ENCODE measurements around the gene SPSB3. TPM values are rescaled to one million over a fixed set of nuclear protein-coding genes. Genes with fewer than 3 reads are reported as not detected.
A peak's percentile ranks its signal among the peaks of the same experiment; 100 is the strongest.

Gene SPSB3
- total and polyA plus RNA-seq, 2 of the 13 experiments (the other 11 are each of a cell fraction or from before 2014, with no cell fraction given): 13.2 to 21.9 TPM

GRCh38 chr16:1788708-1789100 lies 6.3 kb upstream of the SPSB3 start:
- Histone ChIP-seq H3K4me1 (ENCODE audit: insufficient read depth, low read length) (peaks cover 16% of the 10 kb centered on the region), H3K4me2 (ENCODE audit: low read depth, low read length) (no peak overlapping the region), H3K36me3 (replicated peaks in 1 of 2; ENCODE audit: control insufficient read depth in 1 of 2, insufficient read depth in 2 of 2, low read length in 2 of 2) (peaks cover 4 to 7% of the 10 kb centered on the region in 2 experiments; a peak in 3 of 5 replicates), H4K20me1 (ENCODE audit: insufficient read depth, low read length) (peaks cover 4% of the 10 kb centered on the region; the same call in 1 of the 2 replicates), H3K4me3 (replicated peaks in 1 of 3; ENCODE audit: insufficient read depth in 1 of 3, low read depth in 2 of 3, low read length in 3 of 3) (no peak overlapping the region), H3K79me2 (ENCODE audit: insufficient read depth, low read length) (peaks cover 21% of the 10 kb centered on the region), H3K9ac (ENCODE audit: insufficient read depth, low read depth, low read length) (no peak overlapping the region), H2AFZ (ENCODE audit: low read length) (no peak overlapping the region), H3K27me3 (ENCODE audit: control insufficient read depth in 1 of 2, insufficient read depth in 2 of 2, low read length in 2 of 2) (no peaks in the 10 kb centered on the region), H3K27ac (ENCODE audit: extremely low read length, insufficient read depth, low read length) (no peak overlapping the region), H3K9me3 (ENCODE audit: low read length) (no peaks in the 10 kb centered on the region)
- ChIA-PET CTCF (ENCODE audit: low intra/inter-chr PET ratio, low total read pairs) (no interaction called here), POLR2A (no interaction called here)
- BruUV-seq (replicated peaks): no TSS peak
- FAIRE-seq: no peak
- in situ Hi-C loops (cut with HindIII; ENCODE audit: extremely low pct_ligation_motif_present, low pct_unique_long_range_greater_than_20kb) (no loop called here), intact Hi-C loops (cut with micrococcal nuclease; ENCODE audit: unreplicated experiment) (no loop called here)
- ATAC-seq: no peak
- TF ChIP-seq RBFOX2 (IDR thresholded peaks at IDR 0.05; ENCODE audit: low read depth, low read length): 0 out of 2 replicates have a peak, but pooled peaks have one; percentile 24
- no peak for TF ChIP-seq TRIM22 (IDR thresholded peaks at IDR 0.05)
- 91% methylated on average over 14 of the region's 19 CpGs for WGBS (ENCODE audit: low lambda C conversion rate)
- DNase-seq (ENCODE audit: low spot score): no peak

GRCh38 chr16:1788095-1788707 lies 5.8 kb upstream of the SPSB3 start:
- peaks cover 4 to 7% of the 10 kb centered on the region in 2 experiments; a peak in 3 of 5 replicates for H3K36me3 ChIP-seq (replicated peaks in 1 of 2; ENCODE audit: control insufficient read depth in 1 of 2, insufficient read depth in 2 of 2, low read length in 2 of 2)
- BruUV-seq (replicated peaks): no TSS peak

More at GRCh38 chr16:1788095-1788707, 5.8 kb upstream of the SPSB3 start:
- WGBS (ENCODE audit: low lambda C conversion rate): 96% methylated on average over 14 of the region's 38 CpGs
- Histone ChIP-seq H3K9me3 (ENCODE audit: low read length) (no peaks in the 10 kb centered on the region), H3K9ac (ENCODE audit: insufficient read depth, low read depth, low read length) (no peak overlapping the region), H3K27me3 (ENCODE audit: control insufficient read depth in 1 of 2, insufficient read depth in 2 of 2, low read length in 2 of 2) (peaks cover 0 to 2% of the 10 kb centered on the region in 2 experiments; a peak in 1 of 5 replicates), H2AFZ (ENCODE audit: low read length) (no peak overlapping the region), H3K79me2 (ENCODE audit: insufficient read depth, low read length) (peaks cover 25% of the 10 kb centered on the region), H3K4me2 (ENCODE audit: low read depth, low read length) (no peak overlapping the region), H3K4me1 (ENCODE audit: insufficient read depth, low read length) (peaks cover 11% of the 10 kb centered on the region), H3K27ac (ENCODE audit: extremely low read length, insufficient read depth, low read length) (no peak overlapping the region), H3K4me3 (replicated peaks in 1 of 3; ENCODE audit: insufficient read depth in 1 of 3, low read depth in 2 of 3, low read length in 3 of 3) (no peak overlapping the region), H4K20me1 (ENCODE audit: insufficient read depth, low read length) (peaks cover 4% of the 10 kb centered on the region; the same call in 1 of the 2 replicates)
- FAIRE-seq: no peak
- no peak for ATAC-seq
- POLR2A ChIA-PET: no interaction called here
- no peak for DNase-seq (ENCODE audit: low spot score)
- intact Hi-C loops (cut with micrococcal nuclease; ENCODE audit: unreplicated experiment) (no loop called here), in situ Hi-C loops (cut with HindIII; ENCODE audit: extremely low pct_ligation_motif_present, low pct_unique_long_range_greater_than_20kb) (no loop called here)
- no peak for TF ChIP-seq GPN1 (CRISPR knock-in tag; IDR thresholded peaks at IDR 0.05; ENCODE audit: borderline replicate concordance)
- peak; percentile 38; the same call in 1 of the 2 replicates for TF ChIP-seq RBFOX2 (IDR thresholded peaks at IDR 0.05; ENCODE audit: low read depth, low read length)
- CTCF ChIA-PET (ENCODE audit: low intra/inter-chr PET ratio, low total read pairs): no interaction called here

Data from HepG2 (cell line).